ENCODE data around the gene TBC1D2B.

DNA sequence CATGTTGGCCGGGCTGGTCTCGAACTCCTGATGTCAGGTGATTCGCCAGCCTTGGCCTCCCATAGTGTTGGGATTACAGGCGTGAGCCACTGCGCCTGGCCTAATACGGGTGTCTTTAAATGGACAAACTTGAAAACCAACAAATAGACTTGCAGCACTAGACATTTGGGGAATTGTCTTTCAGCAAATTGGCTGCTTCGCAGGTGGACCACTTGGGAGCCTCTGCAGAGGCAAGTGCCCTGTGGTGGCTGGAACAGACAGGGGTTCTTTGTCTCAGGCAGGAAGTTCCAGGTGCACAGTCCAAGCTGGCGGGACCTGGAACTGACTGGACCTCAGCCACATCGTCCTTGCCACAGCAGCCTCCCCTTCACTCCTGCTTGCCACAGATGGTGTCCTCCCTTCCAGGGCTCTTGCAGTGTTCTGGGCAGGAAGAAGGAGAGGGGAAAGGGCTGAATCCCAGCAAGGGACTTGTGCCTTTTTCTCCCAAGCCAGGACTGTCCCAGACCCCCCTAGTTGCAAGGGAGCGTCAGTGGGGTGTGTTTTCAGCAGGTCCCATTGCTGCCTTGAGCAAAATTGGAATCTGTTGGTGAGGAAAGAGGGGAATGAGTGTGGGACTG is 94.3 kb downstream of the TBC1D2B start:
- TF ChIP-seq, protein P1, sequence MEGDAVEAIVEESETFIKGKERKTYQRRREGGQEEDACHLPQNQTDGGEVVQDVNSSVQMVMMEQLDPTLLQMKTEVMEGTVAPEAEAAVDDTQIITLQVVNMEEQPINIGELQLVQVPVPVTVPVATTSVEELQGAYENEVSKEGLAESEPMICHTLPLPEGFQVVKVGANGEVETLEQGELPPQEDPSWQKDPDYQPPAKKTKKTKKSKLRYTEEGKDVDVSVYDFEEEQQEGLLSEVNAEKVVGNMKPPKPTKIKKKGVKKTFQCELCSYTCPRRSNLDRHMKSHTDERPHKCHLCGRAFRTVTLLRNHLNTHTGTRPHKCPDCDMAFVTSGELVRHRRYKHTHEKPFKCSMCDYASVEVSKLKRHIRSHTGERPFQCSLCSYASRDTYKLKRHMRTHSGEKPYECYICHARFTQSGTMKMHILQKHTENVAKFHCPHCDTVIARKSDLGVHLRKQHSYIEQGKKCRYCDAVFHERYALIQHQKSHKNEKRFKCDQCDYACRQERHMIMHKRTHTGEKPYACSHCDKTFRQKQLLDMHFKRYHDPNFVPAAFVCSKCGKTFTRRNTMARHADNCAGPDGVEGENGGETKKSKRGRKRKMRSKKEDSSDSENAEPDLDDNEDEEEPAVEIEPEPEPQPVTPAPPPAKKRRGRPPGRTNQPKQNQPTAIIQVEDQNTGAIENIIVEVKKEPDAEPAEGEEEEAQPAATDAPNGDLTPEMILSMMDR (IDR thresholded peaks at IDR 0.05 in 8 of 11, conservative IDR thresholded peaks at IDR 0.05 in 3 of 11): no peak
- TF ChIP-seq POLR2AphosphoS5 (IDR thresholded peaks at IDR 0.05) (no peak), POLR2A (IDR thresholded peaks at IDR 0.05) (no peak)

All from spleen (tissue), 7 donors.